B cell (primary cell): ENCODE results near the gene CDS2. TPM values are rescaled to one million over a fixed set of nuclear protein-coding genes. Genes with fewer than 3 reads are reported as not detected.
A peak's percentile ranks its signal among the peaks of the same experiment; 100 is the strongest.

Experiments used
- ATAC-seq: fragments of 200-7000 bp; cut with Tn5 transposase; one replicate; pipeline ENCODE4 v1.10.0; 2021; ENCODE audit warnings: low read depth, mild to moderate bottlenecking, moderate number of reproducible peaks, moderate library complexity
- CTCF ChIA-PET: fragments of 350-600 bp; sonication (Branson Sonifier 250); formaldehyde crosslinking; loops from one replicate; lab custom pipeline; 2021; ENCODE audit warnings: antibody characterized with exemption, inconsistent platforms; lab: Charles Lee
- POLR2A ChIA-PET: fragments of 350-600 bp; sonication (Branson Sonifier 250); formaldehyde crosslinking; loops from one replicate; lab custom pipeline; 2021; ENCODE audit warnings: antibody characterized with exemption; lab: Charles Lee
- DNase-seq: peaks from one replicate; pipeline ENCODE4 v3.0.0; 2013
- H2AFZ ChIP-seq: 2 replicates; pipeline ENCODE4 v1.6.1; 2012; ENCODE audit warnings: mild to moderate bottlenecking, low read depth, low read length; ENCODE audit not compliant: insufficient read depth, poor library complexity, severe bottlenecking
- H3K27ac ChIP-seq, 2 donors: 1 replicate in 1 of 2; 2 replicates in 1 of 2; pipeline ENCODE4 v1.5.1; 2012 to 2013; ENCODE audit warnings: low read length in 2 of 2, mild to moderate bottlenecking in 2 of 2, moderate library complexity in 1 of 2
- H3K27me3 ChIP-seq, 4 experiments: fragments of 200-600 bp in 1 of 4; sonication (generic) in 1 of 4; replicated peaks in 1 of 4; 1 replicate in 2 of 4; 2 replicates in 2 of 4; pipeline versions ENCODE4 v1.6.1 to v1.7.0; 2013 to 2016; ENCODE audit warnings: low read length in 3 of 4, mild to moderate bottlenecking in 2 of 4, mixed read lengths in 1 of 4, moderate library complexity in 1 of 4; ENCODE audit not compliant: insufficient read depth in 4 of 4, control insufficient read depth in 3 of 4; ENCODE audit errors: control extremely low read depth in 1 of 4
- H3K36me3 ChIP-seq, 2 experiments: replicated peaks in 1 of 2; 1 replicate in 1 of 2; 2 replicates in 1 of 2; pipeline versions ENCODE4 v1.6.1 to v1.7.1; 2013; ENCODE audit warnings: low read length in 1 of 2; ENCODE audit not compliant: insufficient read depth in 2 of 2, control insufficient read depth in 1 of 2; ENCODE audit errors: control extremely low read depth in 1 of 2, extremely low read depth in 1 of 2
- H3K4me1 ChIP-seq, 2 donors: fragments of 200-600 bp in 1 of 2; sonication (generic) in 1 of 2; 1 replicate in 1 of 2; 2 replicates in 1 of 2; pipeline versions ENCODE4 v1.5.1 to v1.6.1; 2013 to 2017; ENCODE audit warnings: low read length in 2 of 2; ENCODE audit not compliant: control insufficient read depth in 2 of 2, insufficient read depth in 2 of 2
- H3K4me2 ChIP-seq: replicated peaks from 2 replicates; pipeline ENCODE3; 2012; ENCODE audit warnings: mild to moderate bottlenecking, low read depth, low read length; ENCODE audit not compliant: poor library complexity, severe bottlenecking
- H3K4me3 ChIP-seq, 5 experiments: fragments of 200-600 bp in 1 of 5; sonication (generic) in 1 of 5; 1 replicate in 3 of 5; 2 replicates in 2 of 5; pipeline versions ENCODE4 v1.5.1 to v1.7.0; 2011 to 2016; ENCODE audit warnings: low read length in 4 of 5, mild to moderate bottlenecking in 4 of 5, low read depth in 2 of 5, control low read depth in 1 of 5, moderate library complexity in 1 of 5; ENCODE audit not compliant: insufficient read depth in 1 of 5; ENCODE audit errors: control extremely low read depth in 1 of 5, extremely low read depth in 1 of 5
- H3K79me2 ChIP-seq: fragments of 200-600 bp; sonication (generic); one replicate; pipeline ENCODE4 v1.6.0; 2016; ENCODE audit warnings: low read length; ENCODE audit not compliant: control insufficient read depth, insufficient read depth
- H3K9ac ChIP-seq: fragments of 200-600 bp; sonication (generic); 2 replicates; pipeline ENCODE4 v1.6.1; 2017; ENCODE audit warnings: mild to moderate bottlenecking, low read length, moderate library complexity
- H3K9me3 ChIP-seq, 3 donors: one replicate each; pipeline versions ENCODE4 v1.6.1 to v1.7.1; 2013; ENCODE audit warnings: low read length in 2 of 3; ENCODE audit not compliant: control insufficient read depth in 2 of 3, insufficient read depth in 1 of 3; ENCODE audit errors: control extremely low read depth in 1 of 3
- H4K20me1 ChIP-seq: 2 replicates; pipeline ENCODE4 v1.6.0; 2012; ENCODE audit warnings: mild to moderate bottlenecking, low read length; ENCODE audit not compliant: insufficient read depth, control insufficient read depth, poor library complexity, severe bottlenecking
- H3K27ac Mint-ChIP-seq: one replicate; pipeline ENCODE4 v1.8.0; 2021; ENCODE audit warnings: mixed read lengths
- H3K27me3 Mint-ChIP-seq: one replicate; pipeline ENCODE4 v1.8.0; 2021; ENCODE audit warnings: mixed read lengths
- H3K4me1 Mint-ChIP-seq: one replicate; pipeline ENCODE4 v1.8.0; 2021; ENCODE audit warnings: mixed read lengths
- H3K4me3 Mint-ChIP-seq: one replicate; pipeline ENCODE4 v1.8.0; 2021; ENCODE audit warnings: mixed read lengths
- H3K9me3 Mint-ChIP-seq: one replicate; pipeline ENCODE4 v1.8.0; 2022; ENCODE audit warnings: mixed read lengths; ENCODE audit not compliant: insufficient read depth
- EZH2 ChIP-seq: IDR thresholded peaks from 2 replicates; pipeline ENCODE4 v1.6.1; 2012; ENCODE audit warnings: borderline replicate concordance, low read depth, mild to moderate bottlenecking, moderate library complexity, low read length; ENCODE audit not compliant: insufficient read depth, poor library complexity, severe bottlenecking
- WGBS: methylation state at CpG from one replicate; pipeline ENCODE4 v1.1.5; 2013; ENCODE audit warnings: missing lambda C conversion rate; ENCODE audit not compliant: insufficient coverage; 5-methylcytosine and 5-hydroxymethylcytosine counted together
- intact Hi-C: fragments of 100-400 bp; cut with micrococcal nuclease; formaldehyde crosslinking; loops from one replicate; pipeline ENCODE4 v1.10.0; 2022
- polyA plus RNA-seq: library from polyadenylated mRNA; depleted of rRNA; stranded (reverse); fragments of >200 nt; gene quantifications from 2 replicates; pipeline ENCODE4 v1.2.3, GENCODE V29; 2012
- total RNA-seq, 2 donors: library from RNA; stranded (reverse); fragments of 120-200 nt in 1 of 2; gene quantifications; 1 replicate in 1 of 2; 2 replicates in 1 of 2; pipeline versions ENCODE4 v1.2.3 to v1.2.4, GENCODE V29; 2013 to 2022
- TF ChIP-seq, protein P1 (sequence below): fragments of 200-600 bp; IDR thresholded peaks from one replicate; pipeline ENCODE4 v1.8.0; 2022; ENCODE audit warnings: antibody characterized with exemption, mild to moderate bottlenecking

The CDS2 gene
- total and polyA plus RNA-seq, 2 donors (not counting 1 experiment from before 2014, with no cell fraction given): 17.3 to 48.6 TPM

GRCh38 chr20:5095454-5095853 lies 31.4 kb upstream of the CDS2 start:
- ATAC-seq: no peak
- Mint-ChIP-seq H3K9me3 (no peaks in the 10 kb centered on the region), H3K27me3 (no peaks in the 10 kb centered on the region), H3K4me1 (peaks cover 13% of the 10 kb centered on the region), H3K4me3 (no peak overlapping the region), H3K27ac (no peak overlapping the region)
- no peak overlapping the region for H2AFZ ChIP-seq
- POLR2A ChIA-PET: no interaction called here
- no peak overlapping the region for H3K4me3 ChIP-seq
- H3K27ac ChIP-seq: no peak overlapping the region
- H3K9me3 ChIP-seq: no peaks in the 10 kb centered on the region
- no peak for DNase-seq
- no peak overlapping the region for H3K9ac ChIP-seq
- WGBS: 95% methylated on average over 3 of the region's 3 CpGs
- TF ChIP-seq, protein P1, sequence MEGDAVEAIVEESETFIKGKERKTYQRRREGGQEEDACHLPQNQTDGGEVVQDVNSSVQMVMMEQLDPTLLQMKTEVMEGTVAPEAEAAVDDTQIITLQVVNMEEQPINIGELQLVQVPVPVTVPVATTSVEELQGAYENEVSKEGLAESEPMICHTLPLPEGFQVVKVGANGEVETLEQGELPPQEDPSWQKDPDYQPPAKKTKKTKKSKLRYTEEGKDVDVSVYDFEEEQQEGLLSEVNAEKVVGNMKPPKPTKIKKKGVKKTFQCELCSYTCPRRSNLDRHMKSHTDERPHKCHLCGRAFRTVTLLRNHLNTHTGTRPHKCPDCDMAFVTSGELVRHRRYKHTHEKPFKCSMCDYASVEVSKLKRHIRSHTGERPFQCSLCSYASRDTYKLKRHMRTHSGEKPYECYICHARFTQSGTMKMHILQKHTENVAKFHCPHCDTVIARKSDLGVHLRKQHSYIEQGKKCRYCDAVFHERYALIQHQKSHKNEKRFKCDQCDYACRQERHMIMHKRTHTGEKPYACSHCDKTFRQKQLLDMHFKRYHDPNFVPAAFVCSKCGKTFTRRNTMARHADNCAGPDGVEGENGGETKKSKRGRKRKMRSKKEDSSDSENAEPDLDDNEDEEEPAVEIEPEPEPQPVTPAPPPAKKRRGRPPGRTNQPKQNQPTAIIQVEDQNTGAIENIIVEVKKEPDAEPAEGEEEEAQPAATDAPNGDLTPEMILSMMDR: no peak
- no peak for TF ChIP-seq EZH2
- H4K20me1 ChIP-seq: no peaks in the 10 kb centered on the region
- intact Hi-C loops: no loop called here
- no peaks in the 10 kb centered on the region for H3K79me2 ChIP-seq
- H3K27me3 ChIP-seq: no peaks in the 10 kb centered on the region
- peaks cover 0 to 21% of the 10 kb centered on the region in 2 experiments for H3K36me3 ChIP-seq
- H3K4me1 ChIP-seq: peaks cover 12 to 21% of the 10 kb centered on the region in 2 donors
- H3K4me2 ChIP-seq: no peak overlapping the region
- CTCF ChIA-PET: interaction anchor here (0.6 to 2.1 kb wide), 2 partner anchors 11 to 57 kb away, joined by 3 to 5 read pairs; no protein-coding TSS in a partner anchor

GRCh38 chr20:5095931-5096330 lies 30.9 kb upstream of the CDS2 start:
- peak overlapping the region; percentile 26 for H3K27ac Mint-ChIP-seq
- POLR2A ChIA-PET: no interaction called here
- TF ChIP-seq EZH2: no peak
- TF ChIP-seq, protein P1: no peak

More at GRCh38 chr20:5095931-5096330, 30.9 kb upstream of the CDS2 start:
- H3K4me3 ChIP-seq: no peak overlapping the region
- no peak overlapping the region for H3K4me3 Mint-ChIP-seq
- H2AFZ ChIP-seq: no peak overlapping the region
- peaks cover 0 to 25% of the 10 kb centered on the region in 2 experiments for H3K36me3 ChIP-seq
- no peak overlapping the region for H3K27ac ChIP-seq
- WGBS: 100% methylated on average over 3 of the region's 3 CpGs
- no peak for ATAC-seq
- intact Hi-C loops: no loop called here
- CTCF ChIA-PET: interaction anchor here (0.6 to 2.1 kb wide), 3 partner anchors 10 to 138 kb away, joined by 3 to 5 read pairs (median 3); no protein-coding TSS in a partner anchor
- H3K4me1 ChIP-seq: peaks cover 9 to 19% of the 10 kb centered on the region in 2 donors
- H3K27me3 Mint-ChIP-seq: no peaks in the 10 kb centered on the region
- no peaks in the 10 kb centered on the region for H3K79me2 ChIP-seq
- peaks cover 13% of the 10 kb centered on the region for H3K4me1 Mint-ChIP-seq
- H3K9me3 Mint-ChIP-seq: no peaks in the 10 kb centered on the region
- no peaks in the 10 kb centered on the region for H4K20me1 ChIP-seq
- H3K9me3 ChIP-seq: no peaks in the 10 kb centered on the region
- H3K9ac ChIP-seq: no peak overlapping the region
- no peak for DNase-seq
- no peaks in the 10 kb centered on the region for H3K27me3 ChIP-seq
- no peak overlapping the region for H3K4me2 ChIP-seq
